Neuronal stem cell (in vitro differentiated cells): Measurements from ENCODE around the gene TCFL5.
A peak's percentile ranks its signal among the peaks of the same experiment; 100 is the strongest.

Experiments used
- DNase-seq: peaks from one replicate; pipeline ENCODE4 v3.0.0-alpha.2; 2013; ENCODE audit warnings: low spot score
- H2AFZ ChIP-seq: one replicate; pipeline ENCODE4 v1.6.1; 2013; ENCODE audit warnings: mild to moderate bottlenecking, low read length, inconsistent platforms
- H2AK5ac ChIP-seq: 2 replicates; pipeline ENCODE4 v1.6.1; 2013; ENCODE audit warnings: low read depth, mild to moderate bottlenecking, inconsistent platforms, low read length, moderate library complexity, mixed read lengths
- H2BK120ac ChIP-seq: 2 replicates; pipeline ENCODE4 v1.6.1; 2013; ENCODE audit warnings: low read depth, mild to moderate bottlenecking, inconsistent platforms, low read length, moderate library complexity, mixed read lengths
- H2BK12ac ChIP-seq: one replicate; pipeline ENCODE4 v1.6.1; 2013; ENCODE audit warnings: low read length, inconsistent platforms
- H2BK15ac ChIP-seq: 2 replicates; pipeline ENCODE4 v1.6.1; 2013; ENCODE audit warnings: mild to moderate bottlenecking, low read length, inconsistent platforms, mixed read lengths
- H2BK5ac ChIP-seq: one replicate; pipeline ENCODE4 v1.6.1; 2013; ENCODE audit warnings: inconsistent platforms, mild to moderate bottlenecking, low read length, moderate library complexity
- H3K14ac ChIP-seq: one replicate; pipeline ENCODE4 v1.6.1; 2013; ENCODE audit warnings: low read length, inconsistent platforms
- H3K18ac ChIP-seq: 2 replicates; pipeline ENCODE4 v1.6.1; 2013; ENCODE audit warnings: low read length, inconsistent platforms
- H3K23ac ChIP-seq: 2 replicates; pipeline ENCODE4 v1.6.1; 2013; ENCODE audit warnings: low read depth, mild to moderate bottlenecking, mixed read lengths, low read length, inconsistent platforms; ENCODE audit not compliant: poor library complexity
- H3K27ac ChIP-seq: replicated peaks from 3 replicates; pipeline ENCODE4 v1.5.1; 2013; ENCODE audit warnings: low read length, inconsistent platforms
- H3K27me3 ChIP-seq, 3 experiments: 2 replicates each; pipeline ENCODE4 v1.6.1; 2013; ENCODE audit warnings: low read length in 3 of 3, mild to moderate bottlenecking in 2 of 3, inconsistent platforms in 1 of 3, low read depth in 1 of 3, mixed read lengths in 1 of 3, moderate library complexity in 1 of 3; ENCODE audit not compliant: control insufficient read depth in 3 of 3, insufficient read depth in 3 of 3
- H3K36me3 ChIP-seq, 2 donors: replicated peaks in 1 of 2; 2 replicates each; pipeline ENCODE4 v1.6.1; 2013; ENCODE audit warnings: low read length in 2 of 2; ENCODE audit not compliant: control insufficient read depth in 2 of 2, insufficient read depth in 2 of 2
- H3K4ac ChIP-seq: 2 replicates; pipeline ENCODE4 v1.6.1; 2013; ENCODE audit warnings: inconsistent platforms, mild to moderate bottlenecking, low read length, moderate library complexity
- H3K4me1 ChIP-seq, 2 donors: 1 replicate in 1 of 2; 2 replicates in 1 of 2; pipeline ENCODE4 v1.6.1; 2013; ENCODE audit warnings: low read length in 2 of 2, low read depth in 1 of 2; ENCODE audit not compliant: control insufficient read depth in 2 of 2, insufficient read depth in 1 of 2
- H3K4me2 ChIP-seq: one replicate; pipeline ENCODE4 v1.6.1; 2013; ENCODE audit warnings: mild to moderate bottlenecking, low read length, inconsistent platforms; ENCODE audit not compliant: insufficient read depth, poor library complexity, severe bottlenecking
- H3K4me3 ChIP-seq, 2 donors: 2 replicates each; pipeline ENCODE4 v1.5.1; 2013; ENCODE audit warnings: low read length in 2 of 2, mild to moderate bottlenecking in 2 of 2, inconsistent platforms in 1 of 2, moderate library complexity in 1 of 2
- H3K79me1 ChIP-seq: one replicate; pipeline ENCODE4 v1.6.1; 2013; ENCODE audit warnings: low read depth, mild to moderate bottlenecking, inconsistent platforms, low read length, moderate library complexity
- H3K9ac ChIP-seq: one replicate; pipeline ENCODE4 v1.6.1; 2013; ENCODE audit warnings: mild to moderate bottlenecking, low read depth, low read length, inconsistent platforms; ENCODE audit not compliant: poor library complexity
- H3K9me3 ChIP-seq, 2 donors: replicated peaks in 1 of 2; 2 replicates each; pipeline versions ENCODE3 to v1.6.1; 2013; ENCODE audit warnings: low read length in 2 of 2, mild to moderate bottlenecking in 2 of 2, inconsistent platforms in 1 of 2, low read depth in 1 of 2, mixed read lengths in 1 of 2, moderate library complexity in 1 of 2; ENCODE audit not compliant: control insufficient read depth in 2 of 2, insufficient read depth in 1 of 2
- H4K8ac ChIP-seq: one replicate; pipeline ENCODE4 v1.6.1; 2013; ENCODE audit warnings: low read depth, mild to moderate bottlenecking, inconsistent platforms, low read length, moderate library complexity
- H4K91ac ChIP-seq: one replicate; pipeline ENCODE4 v1.6.1; 2013; ENCODE audit warnings: low read length, low read depth, mild to moderate bottlenecking, inconsistent platforms; ENCODE audit not compliant: poor library complexity
- WGBS, 2 donors: extraction: QIAGEN DNeasy Blood & Tissue Kit; methylation state at CpG; one replicate each; pipeline ENCODE4 v1.1.7; 2013; ENCODE audit warnings: missing lambda C conversion rate in 2 of 2, mixed read lengths in 1 of 2; ENCODE audit not compliant: insufficient read length in 2 of 2, insufficient replicate concordance in 1 of 2; ENCODE audit errors: extremely low coverage in 2 of 2; 5-methylcytosine and 5-hydroxymethylcytosine counted together

The TCFL5 gene

DNA sequence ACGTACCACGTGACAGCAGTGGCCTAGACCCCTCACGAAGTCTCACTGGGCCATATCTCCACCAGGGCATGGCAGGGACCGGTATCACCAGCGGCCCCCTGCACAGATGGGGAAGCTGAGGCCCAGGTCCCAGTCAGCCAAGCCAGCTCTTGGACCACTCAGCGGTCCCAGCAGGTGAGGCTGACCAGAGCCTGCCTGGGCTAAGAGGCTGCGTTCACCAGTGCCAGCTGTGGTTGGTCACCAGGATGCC is 67.9 kb downstream of the TCFL5 start:
- Histone ChIP-seq H2AK5ac (peak overlapping the region; percentile 96), H3K36me3 (peaks cover 2 to 14% of the 10 kb centered on the region in 2 donors), H4K8ac (peak overlapping the region; percentile 75), H2BK120ac (peak overlapping the region; percentile 89), H2BK15ac (peak overlapping the region; percentile 98), H2AFZ (peak overlapping the region; percentile 97), H3K27ac (no peak overlapping the region), H3K4me1 (peaks cover 14 to 16% of the 10 kb centered on the region in 2 donors), H3K14ac (peak overlapping the region; percentile 90), H3K4ac (peak overlapping the region; percentile 31), H3K23ac (peak overlapping the region; percentile 35), H4K91ac (peak overlapping the region; percentile 76), H3K9ac (peak overlapping the region; percentile 74), H2BK5ac (no peak overlapping the region), H3K27me3 (peaks cover 4 to 30% (median 9%) of the 10 kb centered on the region in 3 experiments), H3K4me2 (peak overlapping the region; percentile 64), H3K9me3 (peaks cover 0 to 2% of the 10 kb centered on the region in 2 donors), H3K18ac (peak overlapping the region; percentile 98), H3K79me1 (peaks cover 4% of the 10 kb centered on the region), H3K4me3 (peak overlapping the region; percentile 34 to 39), H2BK12ac (peak overlapping the region; percentile 99)
- DNase-seq, result no peak
- WGBS, 2 donors, result no CpG with 5 or more reads among the region's 7 CpGs

DNA sequence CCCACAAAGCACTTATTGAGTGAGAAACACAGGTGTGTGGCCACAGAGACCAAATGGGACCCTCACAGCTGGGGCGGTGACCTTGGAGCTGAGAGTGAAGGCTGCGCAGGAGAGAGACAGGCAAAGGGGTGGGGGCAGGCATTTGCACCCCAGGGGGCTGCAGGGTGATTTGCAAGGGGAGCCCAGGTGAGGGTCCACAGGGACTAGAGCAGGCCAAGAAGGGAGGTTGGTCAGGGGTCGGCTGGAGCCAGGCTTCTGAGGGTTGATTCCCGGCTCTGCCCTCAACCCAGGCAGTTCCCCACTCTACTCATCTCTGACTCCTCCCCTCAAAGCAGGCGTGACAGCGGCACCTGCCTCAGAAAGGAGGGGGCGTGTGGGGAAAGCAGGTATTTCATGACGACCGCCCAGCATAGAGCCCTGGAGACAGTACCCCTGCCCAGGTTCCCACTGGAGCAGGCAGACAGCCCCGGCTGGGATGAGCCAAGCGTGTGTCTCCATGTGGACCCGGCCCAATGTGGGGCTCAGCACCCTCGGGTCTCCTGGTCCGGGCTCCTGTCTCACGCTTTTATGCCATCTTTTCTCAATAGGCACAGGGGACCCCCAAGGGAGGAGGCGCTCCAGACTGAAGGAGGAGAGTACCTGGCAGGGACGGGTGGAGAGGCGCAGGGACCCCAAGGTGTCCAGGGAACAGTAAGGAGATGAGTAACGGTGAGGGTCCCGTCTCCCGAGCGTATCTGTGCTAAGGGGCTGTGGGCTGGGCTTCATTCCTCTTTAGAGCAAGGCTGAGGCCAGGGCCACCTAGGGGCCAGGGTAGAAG is 68.5 kb downstream of the TCFL5 start:
- H3K9ac ChIP-seq, result no peak overlapping the region
- peaks cover 14 to 19% of the 10 kb centered on the region in 2 donors for H3K4me1 ChIP-seq
- peak overlapping the region; percentile 97 for H2AFZ ChIP-seq
- H3K18ac ChIP-seq, result peak overlapping the region; percentile 98
- peak overlapping the region; percentile 98 for H2BK15ac ChIP-seq
- peak overlapping the region; percentile 90 for H3K14ac ChIP-seq
- WGBS, 2 donors, result no CpG with 5 or more reads among the region's 22 CpGs
- H3K36me3 ChIP-seq, result peaks cover 2 to 8% of the 10 kb centered on the region in 2 donors
- no peak overlapping the region for H2BK5ac ChIP-seq
- no peak for DNase-seq
- H3K4me3 ChIP-seq, result no peak overlapping the region
- no peak overlapping the region for H3K4me2 ChIP-seq
- no peak overlapping the region for H2BK120ac ChIP-seq
- H3K9me3 ChIP-seq, result peaks cover 0 to 2% of the 10 kb centered on the region in 2 donors
- H3K4ac ChIP-seq, result no peak overlapping the region
- H3K27me3 ChIP-seq, result peaks cover 4 to 30% (median 9%) of the 10 kb centered on the region in 3 experiments
- peak overlapping the region; percentile 96 for H2AK5ac ChIP-seq
- no peak overlapping the region for H4K91ac ChIP-seq
- H3K23ac ChIP-seq, result no peak overlapping the region
- H4K8ac ChIP-seq, result no peak overlapping the region
- H3K27ac ChIP-seq, result no peak overlapping the region
- no peak overlapping the region for H2BK12ac ChIP-seq
- peaks cover 4% of the 10 kb centered on the region for H3K79me1 ChIP-seq

DNA sequence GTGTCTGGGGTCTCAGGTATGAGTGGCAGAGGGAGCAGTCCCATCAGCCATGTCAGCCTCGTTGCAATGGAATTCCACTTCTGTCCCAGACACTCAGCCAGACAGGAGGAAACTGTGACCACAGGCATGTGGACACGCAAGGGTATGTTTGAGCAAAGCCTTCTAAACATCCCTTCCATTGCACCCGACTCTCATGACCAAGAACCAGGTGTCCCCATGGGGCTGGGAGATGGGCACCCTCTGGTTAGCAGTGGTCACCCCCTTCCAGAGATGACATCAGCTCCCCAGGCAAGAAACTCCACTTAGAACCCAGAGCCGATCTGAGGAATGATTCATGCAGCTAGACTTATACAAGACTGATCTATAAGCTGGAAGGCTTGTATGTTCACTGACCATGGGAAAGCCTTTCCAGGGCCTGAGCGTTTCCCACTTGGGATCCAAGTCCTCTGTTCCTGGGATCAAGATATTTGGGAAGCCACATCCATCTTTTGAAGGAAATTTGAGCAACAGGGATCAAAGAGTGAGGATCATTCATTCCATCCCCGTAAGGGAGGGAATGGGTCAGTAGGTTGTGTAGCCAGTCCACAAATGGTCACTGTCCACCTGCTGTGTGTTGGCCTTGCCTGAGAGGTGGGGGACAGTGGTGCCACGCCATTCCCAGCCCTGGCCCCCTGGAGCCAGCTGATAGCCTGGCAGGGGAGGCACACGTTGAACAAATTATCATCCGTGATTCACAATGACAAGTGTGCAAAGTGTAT is 69.3 kb downstream of the TCFL5 start:
- no CpG with 5 or more reads among the region's 9 CpGs for WGBS, 2 donors
- H2AFZ ChIP-seq, result no peak overlapping the region
- H4K8ac ChIP-seq, result no peak overlapping the region
- H3K79me1 ChIP-seq, result peaks cover 4% of the 10 kb centered on the region
- no peak overlapping the region for H4K91ac ChIP-seq
- no peak overlapping the region for H3K18ac ChIP-seq
- H3K14ac ChIP-seq, result no peak overlapping the region
- H3K4me1 ChIP-seq, result peaks cover 14 to 18% of the 10 kb centered on the region in 2 donors
- peak overlapping the region; percentile 90 for H2BK15ac ChIP-seq
- H3K9me3 ChIP-seq, result peaks cover 0 to 2% of the 10 kb centered on the region in 2 donors
- H2BK12ac ChIP-seq, result peak overlapping the region; percentile 59
- H3K9ac ChIP-seq, result no peak overlapping the region
- H3K27ac ChIP-seq, result no peak overlapping the region
- H3K4ac ChIP-seq, result no peak overlapping the region
- no peak overlapping the region for H3K4me3 ChIP-seq
- no peak overlapping the region for H3K4me2 ChIP-seq
- peaks cover 4 to 30% (median 16%) of the 10 kb centered on the region in 3 experiments for H3K27me3 ChIP-seq
- peak overlapping the region; percentile 65 for H2AK5ac ChIP-seq
- H2BK120ac ChIP-seq, result no peak overlapping the region
- H3K36me3 ChIP-seq, result peaks cover 0 to under 1% of the 10 kb centered on the region in 2 donors
- H2BK5ac ChIP-seq, result no peak overlapping the region
- no peak overlapping the region for H3K23ac ChIP-seq
- no peak for DNase-seq
